Transverse colon (tissue), 4 donors: ENCODE measurements around the gene MGLL.

Experiments used
- CTCF ChIP-seq, 5 experiments: fragments of 200-600 bp in 3 of 5; fragments of 450-650 bp in 2 of 5; sonication (generic) in 3 of 5; IDR thresholded peaks; 1 replicate in 2 of 5; 2 replicates in 3 of 5; pipeline ENCODE4 v1.5.1; 2016 to 2017; ENCODE audit warnings: antibody characterized with exemption in 5 of 5, inconsistent platforms in 3 of 5, mild to moderate bottlenecking in 2 of 5, moderate library complexity in 1 of 5
- POLR2AphosphoS5 ChIP-seq, 3 donors: sonication (generic); formaldehyde crosslinking; IDR thresholded peaks; one replicate each; pipeline ENCODE4 v1.6.1; 2016; ENCODE audit warnings: antibody characterized with exemption in 3 of 3

GRCh38 chr3:127822682-127823425 is 539 bp upstream of the MGLL start:
- TF ChIP-seq CTCF (IDR thresholded peaks at IDR 0.05) (peak in 1 of 5 experiments; percentile 29), POLR2AphosphoS5 (IDR thresholded peaks at IDR 0.05) (peak in 2 of 3 donors; percentile 65 to 75)
